GM18520 (cell line): ENCODE data around the gene SH2B2.

ENCODE experiments used
- ATAC-seq: cut with Tn5 transposase; IDR thresholded peaks from one replicate; pipeline ENCODE4 v1.9.1; 2021; ENCODE audit not compliant: unreplicated experiment

The SH2B2 gene

GRCh38 chr7:102286237-102287110 is at the start of gene SH2B2:
Gene SH2B2 (plus strand): TSS chr7:102286868. CDS start chr7:102300551, 13,683 bp downstream.
- no peak for ATAC-seq

- ATAC-seq, result no peak
These were observed 47.4 kb upstream of the SH2B2 start for GRCh38 chr7:102239206-102239820.

DNA sequence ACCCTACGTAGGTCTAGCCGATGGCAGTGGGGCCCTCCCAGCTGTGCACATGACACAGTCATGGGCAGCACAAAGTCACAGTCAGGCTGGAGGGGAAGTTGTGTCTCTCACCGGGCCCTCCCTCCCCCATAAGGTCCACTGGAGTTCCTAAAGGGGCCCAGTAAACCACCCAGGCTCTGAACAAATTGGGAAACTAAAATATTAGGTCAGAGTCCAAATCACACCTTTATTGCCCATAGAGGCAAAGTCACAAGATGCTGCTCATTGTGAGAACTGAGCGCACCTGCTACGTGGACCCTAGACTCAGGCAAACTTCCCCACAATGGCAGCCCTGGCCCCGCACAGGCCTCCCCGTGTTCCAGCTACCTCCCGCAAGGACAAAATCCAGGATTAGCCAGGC is 45.2 kb upstream of the SH2B2 start:
- no peak for ATAC-seq

DNA sequence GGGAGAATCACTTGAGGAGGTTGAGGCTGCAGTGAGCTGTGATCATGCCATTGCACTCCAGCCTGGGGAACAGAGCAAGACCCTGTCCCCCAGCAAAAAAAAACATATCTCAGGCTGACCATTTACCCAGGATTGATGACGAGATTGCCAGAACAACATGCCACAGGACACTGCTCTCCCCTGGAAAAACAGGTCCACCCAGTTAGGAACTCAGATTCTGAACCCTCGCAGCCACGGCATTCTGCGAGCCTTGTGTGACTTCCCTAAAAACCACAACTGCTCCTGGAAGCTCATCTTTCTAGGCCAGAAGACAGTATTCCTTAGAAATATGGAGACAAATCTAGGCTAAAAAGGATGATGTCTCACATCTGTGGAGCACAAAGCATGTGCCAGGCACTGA is 42.1 kb upstream of the SH2B2 start:
- ATAC-seq, result no peak

- ATAC-seq, result no peak
These were observed 38.6 kb upstream of the SH2B2 start for GRCh38 chr7:102248081-102248455.

- no peak for ATAC-seq
These were observed 37.9 kb upstream of the SH2B2 start for GRCh38 chr7:102248456-102249395.

- ATAC-seq, result no peak
These were observed 34.9 kb upstream of the SH2B2 start for GRCh38 chr7:102251531-102252365.

- ATAC-seq, result no peak
These were observed 34.2 kb upstream of the SH2B2 start for GRCh38 chr7:102252366-102252982.

DNA sequence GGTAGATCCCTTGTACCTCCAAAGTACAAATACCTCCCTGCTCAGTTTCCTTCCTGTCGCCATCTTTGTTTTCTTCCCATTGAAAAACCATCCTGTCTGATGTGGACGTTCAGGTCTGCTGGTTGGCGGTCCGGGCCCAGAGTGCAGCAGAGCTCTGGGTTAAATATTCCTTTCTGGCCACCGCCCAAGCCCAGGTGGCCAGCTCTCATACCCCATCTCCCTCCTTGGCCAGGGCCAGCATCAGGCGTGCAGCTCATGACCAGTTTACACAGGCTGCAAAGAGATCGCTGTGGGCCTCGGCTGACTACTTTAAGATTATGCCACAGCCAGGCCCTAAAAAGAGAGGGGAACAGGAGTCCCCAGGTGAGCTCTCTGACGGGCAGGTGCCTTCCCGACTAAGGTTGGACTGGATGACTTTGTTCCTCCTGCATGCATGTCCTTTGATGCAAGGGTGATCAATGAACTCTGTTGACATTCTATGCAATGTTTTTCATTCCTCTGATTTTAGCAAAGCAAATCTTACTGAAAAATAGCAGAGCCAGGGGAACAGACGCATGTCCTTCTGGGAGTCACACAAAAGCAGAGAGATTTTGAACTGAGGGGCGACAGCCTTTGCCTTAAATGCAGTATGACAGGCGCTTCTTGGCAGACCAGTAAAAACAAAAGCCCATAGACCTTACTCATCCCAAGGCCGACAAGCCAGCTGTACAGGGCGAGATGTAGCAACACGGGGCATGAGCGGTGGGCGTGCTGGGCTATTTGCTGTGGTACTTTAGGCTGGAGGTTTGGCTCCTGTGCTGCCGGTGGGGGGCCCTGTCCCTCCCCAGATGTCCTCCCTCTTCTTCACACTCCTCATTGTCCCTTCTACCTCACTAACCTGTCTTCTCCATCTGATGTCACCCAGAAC is 33.3 kb upstream of the SH2B2 start:
- ATAC-seq, result no peak

DNA sequence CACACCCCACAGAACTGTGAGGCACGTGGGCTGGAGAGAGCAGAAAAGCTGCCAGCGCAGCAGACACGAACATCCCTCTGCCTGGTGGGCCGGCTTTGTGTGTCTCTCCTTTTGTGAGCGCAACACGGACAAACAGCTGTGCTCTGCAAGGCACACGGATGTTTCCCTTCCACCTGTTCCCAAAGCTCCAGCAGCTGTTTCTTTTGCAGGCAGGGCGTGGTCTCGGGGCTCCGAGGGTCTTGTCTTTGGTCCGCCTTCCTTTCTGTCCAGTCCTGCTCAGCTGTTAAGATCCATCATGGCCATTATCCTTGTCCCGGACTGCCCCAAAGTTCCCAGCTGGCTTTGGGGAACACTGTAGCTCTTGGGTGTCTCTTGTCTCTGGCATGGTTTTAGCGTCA is 32.7 kb upstream of the SH2B2 start:
- ATAC-seq, result no peak

GRCh38 chr7:102254521-102254920 is 32.1 kb upstream of the SH2B2 start:
- no peak for ATAC-seq

GRCh38 chr7:102255501-102255900 is 31.2 kb upstream of the SH2B2 start:
- no peak for ATAC-seq

DNA sequence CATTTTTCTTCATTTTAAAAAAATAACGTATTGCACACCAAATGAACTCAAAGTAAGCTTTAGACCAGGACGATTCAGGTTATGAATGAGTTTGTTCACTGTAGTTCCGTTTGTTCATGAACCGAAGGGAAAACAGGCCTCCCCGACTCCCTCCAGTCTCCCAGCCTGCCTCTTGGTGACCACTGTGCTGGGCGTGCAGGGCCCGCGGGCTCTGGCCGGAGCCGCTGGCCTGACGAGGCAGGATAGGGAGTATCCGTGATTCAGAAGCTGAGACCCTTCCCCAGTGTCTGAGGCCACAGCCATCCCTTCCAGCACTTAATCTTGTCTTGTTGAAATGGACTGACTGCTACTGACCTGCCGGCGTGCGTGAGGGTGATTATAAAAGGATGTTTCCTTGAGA is 30.8 kb upstream of the SH2B2 start:
- ATAC-seq, result no peak

DNA sequence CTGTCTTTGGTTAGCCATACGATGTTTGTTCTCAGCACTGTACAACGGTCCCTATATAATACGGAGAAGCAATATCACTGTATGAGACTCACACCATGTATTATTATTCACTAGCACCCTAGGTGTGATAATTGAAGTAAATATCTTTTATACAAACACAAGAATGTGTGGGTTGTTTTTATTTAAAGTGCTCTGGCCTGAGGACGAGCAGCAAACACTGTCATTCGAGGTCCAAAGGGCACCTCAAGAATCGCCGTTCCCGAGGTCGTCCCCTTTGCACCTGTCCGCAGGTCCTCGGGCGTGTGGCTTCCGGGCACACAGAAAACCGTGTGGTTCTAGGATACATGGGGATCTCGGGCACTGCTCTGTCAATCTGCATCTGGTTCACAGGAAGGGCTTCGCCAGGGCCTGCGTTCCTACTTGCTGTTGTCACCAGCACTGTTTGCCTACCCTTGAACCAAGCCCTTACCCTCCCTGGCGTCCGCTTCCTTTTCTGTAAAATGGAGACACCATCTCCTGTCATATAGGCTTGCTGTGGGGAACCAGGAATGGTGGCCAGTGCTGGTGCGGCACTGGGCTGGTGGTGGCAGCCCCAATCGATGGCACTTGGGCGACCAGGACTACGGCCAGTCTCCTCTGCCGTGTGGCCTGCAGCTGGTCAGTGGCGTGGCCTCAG is 28.5 kb upstream of the SH2B2 start:
- ATAC-seq, result no peak

DNA sequence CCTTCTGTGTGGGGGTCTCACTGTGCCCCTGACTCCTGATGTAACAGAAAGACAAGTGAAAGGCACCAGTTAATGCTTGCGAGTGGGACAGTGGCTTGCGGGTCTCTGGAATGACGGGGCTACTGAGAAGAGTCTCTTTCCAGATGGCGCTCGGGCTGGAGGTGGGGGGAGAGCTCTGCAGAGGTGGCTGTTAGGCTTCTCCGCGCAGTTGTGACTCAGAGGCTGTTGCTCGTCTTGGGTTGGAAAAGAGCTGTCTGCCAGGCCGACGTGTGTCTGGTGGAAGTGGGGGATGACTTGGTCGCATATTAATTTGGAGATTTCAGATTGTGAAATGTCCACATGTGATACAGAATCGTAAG is 27.9 kb upstream of the SH2B2 start:
- ATAC-seq, result no peak

GRCh38 chr7:102260856-102261255 is 25.8 kb upstream of the SH2B2 start:
- no peak for ATAC-seq

- no peak for ATAC-seq
These were observed 25.2 kb upstream of the SH2B2 start for GRCh38 chr7:102261451-102261850.

DNA sequence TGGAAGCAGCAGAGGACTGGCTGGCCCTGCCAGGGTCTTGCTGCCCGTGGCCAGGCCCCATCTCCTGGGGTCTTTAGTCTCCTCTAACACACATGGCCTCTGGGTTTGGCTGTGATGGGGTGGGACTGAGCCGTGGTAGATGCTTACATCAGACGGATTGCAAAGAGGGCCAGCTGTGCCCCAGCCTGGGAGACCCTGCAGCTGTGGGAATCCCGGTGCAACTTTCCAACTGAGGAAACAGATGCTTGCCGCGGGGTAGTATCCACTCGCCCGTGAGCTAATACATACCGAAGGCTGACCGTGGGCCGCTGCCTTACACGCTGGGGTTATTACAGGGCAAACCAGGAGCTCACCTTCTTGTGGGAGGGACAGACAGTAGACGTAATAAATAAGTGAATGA is 24.1 kb upstream of the SH2B2 start:
- no peak for ATAC-seq
